ENCODE measurements around the gene HSPA4L. TPM values are rescaled to one million over a fixed set of nuclear protein-coding genes. Genes with fewer than 3 reads are reported as not detected.

Gene HSPA4L
- total RNA-seq, 1 donor, result 4.0 TPM

DNA sequence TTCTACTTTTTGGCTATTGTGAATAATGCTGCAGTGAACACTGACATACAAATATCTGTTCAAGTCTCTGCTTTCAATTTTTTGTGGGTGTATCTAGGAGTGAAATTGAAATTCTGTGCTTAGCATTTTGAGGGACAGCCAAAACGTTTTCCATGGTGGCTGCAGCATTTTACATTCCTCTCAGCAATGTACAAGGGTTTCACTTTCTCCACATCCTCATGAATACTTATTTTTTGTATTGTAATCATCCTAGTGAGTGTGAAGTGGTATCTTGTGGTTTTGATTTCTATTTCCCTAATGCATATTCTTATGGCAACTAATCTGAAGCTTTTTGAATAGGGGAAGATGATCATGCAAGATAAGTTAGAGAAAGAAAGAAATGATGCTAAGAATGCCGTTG lies 40.3 kb downstream of the HSPA4L start:
- Histone ChIP-seq H3K27ac (ENCODE audit: low read depth, low read length) (no peak overlapping the region), H3K27me3 (ENCODE audit: insufficient read depth, low read length) (no peaks in the 10 kb centered on the region), H4K20me1 (ENCODE audit: insufficient read depth, low read length) (no peaks in the 10 kb centered on the region), H2AFZ (ENCODE audit: low read length) (no peak overlapping the region), H3K4me2 (ENCODE audit: insufficient read depth, low read length) (no peak overlapping the region), H3K36me3 (ENCODE audit: insufficient read depth, low read length) (no peaks in the 10 kb centered on the region), H3K9me3 (ENCODE audit: low read depth, low read length) (no peaks in the 10 kb centered on the region), H3K4me3 (ENCODE audit: insufficient read depth, low read length) (no peak overlapping the region), H3K4me1 (ENCODE audit: insufficient read depth, low read length) (no peaks in the 10 kb centered on the region), H3K79me2 (ENCODE audit: insufficient read depth, low read length) (no peaks in the 10 kb centered on the region)
- DNase-seq (ENCODE audit: insufficient read length, low spot score, missing footprints), result no peak
- TF ChIP-seq, protein P1, sequence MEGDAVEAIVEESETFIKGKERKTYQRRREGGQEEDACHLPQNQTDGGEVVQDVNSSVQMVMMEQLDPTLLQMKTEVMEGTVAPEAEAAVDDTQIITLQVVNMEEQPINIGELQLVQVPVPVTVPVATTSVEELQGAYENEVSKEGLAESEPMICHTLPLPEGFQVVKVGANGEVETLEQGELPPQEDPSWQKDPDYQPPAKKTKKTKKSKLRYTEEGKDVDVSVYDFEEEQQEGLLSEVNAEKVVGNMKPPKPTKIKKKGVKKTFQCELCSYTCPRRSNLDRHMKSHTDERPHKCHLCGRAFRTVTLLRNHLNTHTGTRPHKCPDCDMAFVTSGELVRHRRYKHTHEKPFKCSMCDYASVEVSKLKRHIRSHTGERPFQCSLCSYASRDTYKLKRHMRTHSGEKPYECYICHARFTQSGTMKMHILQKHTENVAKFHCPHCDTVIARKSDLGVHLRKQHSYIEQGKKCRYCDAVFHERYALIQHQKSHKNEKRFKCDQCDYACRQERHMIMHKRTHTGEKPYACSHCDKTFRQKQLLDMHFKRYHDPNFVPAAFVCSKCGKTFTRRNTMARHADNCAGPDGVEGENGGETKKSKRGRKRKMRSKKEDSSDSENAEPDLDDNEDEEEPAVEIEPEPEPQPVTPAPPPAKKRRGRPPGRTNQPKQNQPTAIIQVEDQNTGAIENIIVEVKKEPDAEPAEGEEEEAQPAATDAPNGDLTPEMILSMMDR (IDR thresholded peaks at IDR 0.05; ENCODE audit: extremely low read depth, low read depth, low read length), result no peak

DNA sequence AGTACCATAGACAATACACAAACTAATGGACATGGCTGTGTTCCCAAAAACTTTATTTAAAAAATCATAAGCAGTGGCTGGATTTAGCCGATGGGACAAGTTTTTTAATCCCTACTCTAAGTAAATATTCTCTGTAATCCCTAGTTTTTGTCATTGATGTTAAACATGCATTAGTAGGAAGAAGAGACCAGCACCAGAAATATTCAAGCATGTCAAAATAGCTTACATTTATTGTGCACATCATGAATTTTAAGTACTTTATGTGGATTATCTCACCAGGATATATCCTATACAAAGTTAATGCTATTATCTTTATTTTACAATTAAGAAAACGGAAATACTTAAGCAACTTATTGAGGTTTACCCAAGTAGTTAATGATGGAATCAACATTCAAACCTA lies 46.0 kb downstream of the HSPA4L start:
- H3K27me3 ChIP-seq (ENCODE audit: insufficient read depth, low read length), result no peaks in the 10 kb centered on the region
- H4K20me1 ChIP-seq (ENCODE audit: insufficient read depth, low read length), result no peaks in the 10 kb centered on the region
- no peak overlapping the region for H3K4me2 ChIP-seq (ENCODE audit: insufficient read depth, low read length)
- no peaks in the 10 kb centered on the region for H3K79me2 ChIP-seq (ENCODE audit: insufficient read depth, low read length)
- H3K4me3 ChIP-seq (ENCODE audit: insufficient read depth, low read length), result no peak overlapping the region
- H3K36me3 ChIP-seq (ENCODE audit: insufficient read depth, low read length), result no peaks in the 10 kb centered on the region
- no peak for DNase-seq (ENCODE audit: insufficient read length, low spot score, missing footprints)
- no peaks in the 10 kb centered on the region for H3K9me3 ChIP-seq (ENCODE audit: low read depth, low read length)
- no peaks in the 10 kb centered on the region for H3K4me1 ChIP-seq (ENCODE audit: insufficient read depth, low read length)
- no peak overlapping the region for H2AFZ ChIP-seq (ENCODE audit: low read length)
- H3K27ac ChIP-seq (ENCODE audit: low read depth, low read length), result no peak overlapping the region
- TF ChIP-seq, protein P1 (IDR thresholded peaks at IDR 0.05; ENCODE audit: extremely low read depth, low read depth, low read length), result no peak

DNA sequence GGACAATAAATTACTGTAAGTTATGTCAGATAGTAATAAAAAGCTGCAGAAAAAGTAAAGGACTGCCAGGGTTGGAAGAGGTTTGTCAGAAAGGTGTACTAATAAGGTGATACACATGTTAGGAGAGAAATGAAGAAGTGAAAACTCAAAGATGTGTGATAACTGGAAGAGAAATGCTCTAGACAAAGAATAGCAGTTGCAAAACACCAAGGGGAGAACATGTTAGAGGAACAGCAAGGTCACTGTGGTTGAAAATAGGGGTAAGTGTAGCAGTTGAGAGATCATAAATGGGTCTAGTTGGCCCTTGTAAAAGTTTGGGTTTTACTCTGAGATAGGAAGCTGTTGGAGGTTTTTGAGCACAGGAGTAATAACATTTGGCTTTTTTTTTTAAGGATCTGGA lies 46.9 kb downstream of the HSPA4L start:
- H4K20me1 ChIP-seq (ENCODE audit: insufficient read depth, low read length), result no peaks in the 10 kb centered on the region
- TF ChIP-seq, protein P1 (IDR thresholded peaks at IDR 0.05; ENCODE audit: extremely low read depth, low read depth, low read length), result no peak
- no peak overlapping the region for H3K27ac ChIP-seq (ENCODE audit: low read depth, low read length)
- DNase-seq (ENCODE audit: insufficient read length, low spot score, missing footprints), result no peak
- no peaks in the 10 kb centered on the region for H3K79me2 ChIP-seq (ENCODE audit: insufficient read depth, low read length)
- no peak overlapping the region for H2AFZ ChIP-seq (ENCODE audit: low read length)
- no peaks in the 10 kb centered on the region for H3K27me3 ChIP-seq (ENCODE audit: insufficient read depth, low read length)
- no peak overlapping the region for H3K4me2 ChIP-seq (ENCODE audit: insufficient read depth, low read length)
- no peak overlapping the region for H3K4me3 ChIP-seq (ENCODE audit: insufficient read depth, low read length)
- no peaks in the 10 kb centered on the region for H3K9me3 ChIP-seq (ENCODE audit: low read depth, low read length)
- H3K4me1 ChIP-seq (ENCODE audit: insufficient read depth, low read length), result no peaks in the 10 kb centered on the region
- no peaks in the 10 kb centered on the region for H3K36me3 ChIP-seq (ENCODE audit: insufficient read depth, low read length)

DNA sequence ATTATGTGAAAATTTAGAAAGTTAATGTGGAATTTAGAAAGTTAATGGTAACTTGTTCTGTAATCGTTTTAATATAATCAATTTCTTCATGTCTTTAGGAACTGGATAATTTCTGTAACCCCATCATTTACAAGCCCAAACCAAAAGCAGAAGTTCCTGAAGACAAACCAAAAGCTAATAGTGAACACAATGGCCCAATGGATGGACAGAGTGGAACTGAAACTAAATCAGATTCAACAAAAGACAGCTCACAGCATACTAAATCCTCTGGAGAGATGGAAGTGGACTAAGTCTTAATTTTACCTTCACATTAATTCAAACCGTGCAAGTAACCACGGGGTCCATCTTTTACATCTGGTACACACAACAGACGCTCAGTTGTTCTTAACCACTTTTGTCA lies 50.5 kb downstream of the HSPA4L start:
- H2AFZ ChIP-seq (ENCODE audit: low read length), result peak overlapping the region; percentile 30
- no peak overlapping the region for H3K27ac ChIP-seq (ENCODE audit: low read depth, low read length)
- H3K79me2 ChIP-seq (ENCODE audit: insufficient read depth, low read length), result no peaks in the 10 kb centered on the region
- no peak overlapping the region for H3K4me3 ChIP-seq (ENCODE audit: insufficient read depth, low read length)
- H3K27me3 ChIP-seq (ENCODE audit: insufficient read depth, low read length), result no peaks in the 10 kb centered on the region
- TF ChIP-seq, protein P1 (IDR thresholded peaks at IDR 0.05; ENCODE audit: extremely low read depth, low read depth, low read length), result no peak
- no peaks in the 10 kb centered on the region for H3K36me3 ChIP-seq (ENCODE audit: insufficient read depth, low read length)
- no peak overlapping the region for H3K4me2 ChIP-seq (ENCODE audit: insufficient read depth, low read length)
- H3K9me3 ChIP-seq (ENCODE audit: low read depth, low read length), result no peaks in the 10 kb centered on the region
- DNase-seq (ENCODE audit: insufficient read length, low spot score, missing footprints), result no peak
- H3K4me1 ChIP-seq (ENCODE audit: insufficient read depth, low read length), result no peaks in the 10 kb centered on the region
- H4K20me1 ChIP-seq (ENCODE audit: insufficient read depth, low read length), result no peaks in the 10 kb centered on the region
